Osteoblast (primary cell): ENCODE measurements around the gene SZRD1. TPM values are rescaled to one million over a fixed set of nuclear protein-coding genes. Genes with fewer than 3 reads are reported as not detected.
A peak's percentile ranks its signal among the peaks of the same experiment; 100 is the strongest.
"Not testable (repeated sequence)": the region's sequence is repeated elsewhere in the genome, so short reads cannot be mapped to it uniquely, and the experiment has no call there.

Experiments
- DNase-seq: peaks from one replicate; pipeline ENCODE4 v3.0.0; 2011; ENCODE audit warnings: low spot score, mixed read lengths; ENCODE audit not compliant: insufficient read length; ENCODE audit errors: missing footprints
- H2AFZ ChIP-seq: 2 replicates; pipeline ENCODE4 v1.6.0; 2011; ENCODE audit warnings: mild to moderate bottlenecking, low read length
- H3K27ac ChIP-seq: 2 replicates; pipeline ENCODE4 v1.5.1; 2011; ENCODE audit warnings: mild to moderate bottlenecking, low read depth, low read length, moderate library complexity
- H3K27me3 ChIP-seq: 2 replicates; pipeline ENCODE4 v1.6.0; 2012; ENCODE audit warnings: mild to moderate bottlenecking, control low read depth, inconsistent platforms, low read length, moderate library complexity; ENCODE audit not compliant: insufficient read depth
- H3K36me3 ChIP-seq: 2 replicates; pipeline ENCODE4 v1.5.1; 2011; ENCODE audit warnings: mild to moderate bottlenecking, low read length, control low read depth, moderate library complexity; ENCODE audit not compliant: insufficient read depth
- H3K4me1 ChIP-seq: 2 replicates; pipeline ENCODE4 v1.5.1; 2011; ENCODE audit warnings: mild to moderate bottlenecking, low read length, control low read depth, moderate library complexity; ENCODE audit not compliant: insufficient read depth
- H3K4me2 ChIP-seq: 2 replicates; pipeline ENCODE4 v1.6.0; 2011; ENCODE audit warnings: mild to moderate bottlenecking, low read length; ENCODE audit not compliant: insufficient read depth
- H3K4me3 ChIP-seq: fragments of 200-600 bp; sonication (generic); 3 replicates; pipeline ENCODE4 v1.5.1; 2012; ENCODE audit warnings: mild to moderate bottlenecking, low read length, inconsistent platforms; ENCODE audit not compliant: insufficient read depth
- H3K79me2 ChIP-seq: 2 replicates; pipeline ENCODE4 v1.6.0; 2012; ENCODE audit warnings: mild to moderate bottlenecking, low read length, control low read depth, inconsistent platforms; ENCODE audit not compliant: insufficient read depth
- H3K9me3 ChIP-seq: 2 replicates; pipeline ENCODE4 v1.5.1; 2011; ENCODE audit warnings: low read depth, low read length, control low read depth
- H4K20me1 ChIP-seq: 2 replicates; pipeline ENCODE4 v1.6.0; 2012; ENCODE audit warnings: mild to moderate bottlenecking, low read length, control low read depth; ENCODE audit not compliant: insufficient read depth
- total RNA-seq: library from RNA; depleted of rRNA; stranded (reverse); fragments of >200 nt; gene quantifications from 2 replicates; pipeline ENCODE4 v1.2.3, GENCODE V29; 2012
- TF ChIP-seq, protein P1 (sequence below): IDR thresholded peaks from 2 replicates; pipeline ENCODE4 v1.5.1; 2011; ENCODE audit warnings: mild to moderate bottlenecking, low read depth, low read length, moderate library complexity; ENCODE audit errors: extremely low read depth

The SZRD1 gene
- total RNA-seq, 1 donor: 66.2 TPM

DNA sequence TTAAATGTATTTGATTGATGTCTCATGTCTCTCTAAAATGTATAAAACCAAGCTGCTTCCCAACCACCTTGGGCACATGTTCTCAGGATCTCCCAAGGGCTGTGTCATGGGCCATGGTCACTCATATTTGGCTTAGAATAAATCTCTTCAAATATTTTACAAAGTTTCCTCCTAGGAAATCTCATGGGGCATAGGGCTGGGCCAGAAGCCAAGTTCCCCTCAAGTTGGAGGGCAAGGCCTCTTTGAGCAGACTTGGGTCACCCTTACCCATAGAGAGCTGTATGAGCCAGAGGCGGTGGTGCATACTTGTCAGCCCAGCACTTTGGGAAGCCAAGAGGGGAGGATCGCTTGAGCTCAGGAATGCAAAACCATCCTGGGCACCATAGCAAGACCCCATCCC is 12.4 kb upstream of the SZRD1 start:
- no peaks in the 10 kb centered on the region for H3K36me3 ChIP-seq
- peaks cover 18% of the 10 kb centered on the region for H3K4me1 ChIP-seq
- H2AFZ ChIP-seq: no peak overlapping the region
- no peaks in the 10 kb centered on the region for H3K27me3 ChIP-seq
- no peak overlapping the region for H3K4me3 ChIP-seq
- no peaks in the 10 kb centered on the region for H3K9me3 ChIP-seq
- no peak overlapping the region for H3K4me2 ChIP-seq
- H3K79me2 ChIP-seq: peaks cover 25% of the 10 kb centered on the region
- peaks cover 17% of the 10 kb centered on the region for H4K20me1 ChIP-seq
- H3K27ac ChIP-seq: no peak overlapping the region
- TF ChIP-seq, protein P1, sequence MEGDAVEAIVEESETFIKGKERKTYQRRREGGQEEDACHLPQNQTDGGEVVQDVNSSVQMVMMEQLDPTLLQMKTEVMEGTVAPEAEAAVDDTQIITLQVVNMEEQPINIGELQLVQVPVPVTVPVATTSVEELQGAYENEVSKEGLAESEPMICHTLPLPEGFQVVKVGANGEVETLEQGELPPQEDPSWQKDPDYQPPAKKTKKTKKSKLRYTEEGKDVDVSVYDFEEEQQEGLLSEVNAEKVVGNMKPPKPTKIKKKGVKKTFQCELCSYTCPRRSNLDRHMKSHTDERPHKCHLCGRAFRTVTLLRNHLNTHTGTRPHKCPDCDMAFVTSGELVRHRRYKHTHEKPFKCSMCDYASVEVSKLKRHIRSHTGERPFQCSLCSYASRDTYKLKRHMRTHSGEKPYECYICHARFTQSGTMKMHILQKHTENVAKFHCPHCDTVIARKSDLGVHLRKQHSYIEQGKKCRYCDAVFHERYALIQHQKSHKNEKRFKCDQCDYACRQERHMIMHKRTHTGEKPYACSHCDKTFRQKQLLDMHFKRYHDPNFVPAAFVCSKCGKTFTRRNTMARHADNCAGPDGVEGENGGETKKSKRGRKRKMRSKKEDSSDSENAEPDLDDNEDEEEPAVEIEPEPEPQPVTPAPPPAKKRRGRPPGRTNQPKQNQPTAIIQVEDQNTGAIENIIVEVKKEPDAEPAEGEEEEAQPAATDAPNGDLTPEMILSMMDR: no peak
- no peak for DNase-seq

DNA sequence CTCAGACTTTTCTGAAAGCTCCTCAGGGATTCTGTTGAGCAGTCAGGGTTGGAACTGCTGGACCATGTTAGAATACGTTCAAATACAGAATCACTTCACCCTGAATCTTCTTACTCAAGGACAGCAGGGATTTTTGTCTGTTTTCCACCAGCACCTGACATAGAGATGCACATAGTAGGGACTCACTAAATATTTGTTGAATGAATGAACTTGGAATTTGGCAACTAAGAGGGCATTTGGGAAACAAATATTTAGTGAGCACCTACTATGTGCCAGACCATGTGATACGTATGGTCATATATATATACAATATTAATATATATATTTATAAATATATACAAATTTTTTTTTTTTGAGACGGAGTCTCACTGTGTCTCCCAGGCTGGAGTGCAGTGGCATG is 10.2 kb upstream of the SZRD1 start:
- peaks cover 3% of the 10 kb centered on the region for H3K4me1 ChIP-seq
- DNase-seq: no peak
- H3K4me3 ChIP-seq: no peak overlapping the region
- TF ChIP-seq, protein P1: no peak
- no peaks in the 10 kb centered on the region for H3K27me3 ChIP-seq
- no peak overlapping the region for H3K4me2 ChIP-seq
- H4K20me1 ChIP-seq: no peaks in the 10 kb centered on the region
- H3K36me3 ChIP-seq: no peaks in the 10 kb centered on the region
- H3K79me2 ChIP-seq: peaks cover 4% of the 10 kb centered on the region
- no peak overlapping the region for H3K27ac ChIP-seq
- H3K9me3 ChIP-seq: no peaks in the 10 kb centered on the region
- no peak overlapping the region for H2AFZ ChIP-seq

DNA sequence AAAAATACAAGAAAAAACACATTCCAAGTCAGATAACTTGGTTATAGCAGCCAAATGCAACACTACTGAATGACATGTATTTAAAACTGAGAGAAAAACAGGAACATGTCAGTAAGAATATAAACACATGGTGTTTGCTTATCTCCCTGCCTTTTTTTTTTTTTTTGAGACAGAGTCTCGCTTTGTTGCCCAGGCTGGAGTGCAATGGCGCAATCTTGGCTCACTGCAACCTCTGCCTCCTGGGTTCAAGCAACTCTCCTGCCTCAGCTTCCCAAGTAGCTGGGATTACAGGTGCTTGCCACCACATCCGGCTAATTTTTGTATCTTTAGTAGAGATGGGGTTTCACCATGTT is 1.9 kb upstream of the SZRD1 start:
- not testable (repeated sequence) for H2AFZ ChIP-seq, H3K4me3 ChIP-seq, H3K27me3 ChIP-seq, H3K9me3 ChIP-seq, H3K4me2 ChIP-seq, DNase-seq, H3K36me3 ChIP-seq, H3K27ac ChIP-seq
- Histone ChIP-seq H3K4me1 (peaks cover 17% of the 10 kb centered on the region), H3K79me2 (peaks cover 27% of the 10 kb centered on the region), H4K20me1 (peaks cover 24% of the 10 kb centered on the region)

DNA sequence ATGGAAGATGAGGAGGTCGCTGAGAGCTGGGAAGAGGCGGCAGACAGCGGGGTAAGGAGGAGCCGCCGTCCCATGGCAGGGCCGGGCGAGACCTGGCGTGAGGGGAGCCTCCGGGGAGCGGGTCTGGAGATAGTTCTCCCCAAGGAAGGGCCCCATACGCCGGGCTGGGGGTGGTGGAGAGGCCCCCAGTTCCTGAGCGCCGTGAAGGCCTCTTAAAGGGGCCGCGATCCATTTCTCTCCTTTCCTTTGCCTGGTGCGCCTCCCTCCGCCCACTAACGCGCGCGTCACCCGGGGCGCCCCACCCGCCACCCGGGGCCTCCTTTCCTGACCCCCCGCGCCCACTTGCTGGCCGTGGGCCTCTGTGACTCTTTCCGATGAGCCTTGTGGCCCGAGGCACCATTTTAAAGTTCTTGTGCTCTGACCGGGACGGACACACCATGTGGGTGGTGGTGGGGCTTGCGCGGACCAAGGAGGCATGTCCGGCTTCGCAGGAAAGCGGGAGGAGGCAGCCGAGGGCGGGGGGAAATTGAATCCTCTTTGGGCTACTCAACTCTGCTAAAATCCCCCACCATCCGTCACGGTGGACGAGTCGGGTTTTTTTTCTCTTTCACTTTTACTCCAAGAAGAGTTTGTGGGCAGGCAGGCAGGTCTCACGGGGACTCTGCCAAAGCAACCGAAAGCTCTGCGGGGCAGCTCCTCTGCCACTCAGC is 371 bp downstream of the SZRD1 start:
- peak overlapping the region; percentile 93 for H3K4me2 ChIP-seq
- no peaks in the 10 kb centered on the region for H3K9me3 ChIP-seq
- peaks cover 26% of the 10 kb centered on the region for H3K4me1 ChIP-seq
- H3K27me3 ChIP-seq: no peaks in the 10 kb centered on the region
- H3K36me3 ChIP-seq: peaks cover 6% of the 10 kb centered on the region
- peaks cover 37% of the 10 kb centered on the region for H4K20me1 ChIP-seq
- peaks cover 48% of the 10 kb centered on the region for H3K79me2 ChIP-seq
- TF ChIP-seq, protein P1: no peak
- peak overlapping the region; percentile 89 for H2AFZ ChIP-seq
- peak overlapping the region; percentile 98 for H3K4me3 ChIP-seq
- peak overlapping the region; percentile 97 for H3K27ac ChIP-seq
- DNase-seq: peak; percentile 91
